ENCODE data around the gene NR1I2.

The NR1I2 gene

GRCh38 chr3:119763466-119763865, 18.4 kb upstream of the NR1I2 start:
- Histone ChIP-seq H3K36me3 (ENCODE audit: insufficient read depth, low read length) (no peaks in the 10 kb centered on the region), H3K79me2 (ENCODE audit: insufficient read depth, low read length) (no peaks in the 10 kb centered on the region), H3K9ac (ENCODE audit: low read depth, low read length, poor library complexity, severe bottlenecking) (no peak overlapping the region), H3K9me3 (ENCODE audit: insufficient read depth, low read depth, low read length) (no peaks in the 10 kb centered on the region), H3K4me2 (ENCODE audit: low read depth, low read length, poor library complexity, severe bottlenecking) (no peak overlapping the region), H3K27me3 (ENCODE audit: insufficient read depth, low read length, poor library complexity, severe bottlenecking) (peaks cover 20% of the 10 kb centered on the region), H3K4me3 (ENCODE audit: low read length, poor library complexity, severe bottlenecking) (no peak overlapping the region), H4K20me1 (ENCODE audit: insufficient read depth, low read length, poor library complexity, severe bottlenecking) (no peaks in the 10 kb centered on the region), H3F3A (ENCODE audit: low read depth) (no peaks in the 10 kb centered on the region), H2AFZ (ENCODE audit: low read length) (no peak overlapping the region), H3K9me2 (replicated peaks; ENCODE audit: low read depth, low read length) (no peaks in the 10 kb centered on the region), H3K4me1 (ENCODE audit: insufficient read depth, low read length, poor library complexity, severe bottlenecking) (no peaks in the 10 kb centered on the region)
- no peak for TF ChIP-seq CTCF (conservative IDR thresholded peaks at IDR 0.05; ENCODE audit: low read length)
- TF ChIP-seq EZH2phosphoT487 (IDR thresholded peaks at IDR 0.05; ENCODE audit: borderline replicate concordance), result no peak

GRCh38 chr3:119765239-119765638, 16.7 kb upstream of the NR1I2 start:
- Histone ChIP-seq H3K4me1 (ENCODE audit: insufficient read depth, low read length, poor library complexity, severe bottlenecking) (no peaks in the 10 kb centered on the region), H4K20me1 (ENCODE audit: insufficient read depth, low read length, poor library complexity, severe bottlenecking) (no peaks in the 10 kb centered on the region), H3K9ac (ENCODE audit: low read depth, low read length, poor library complexity, severe bottlenecking) (no peak overlapping the region), H3F3A (ENCODE audit: low read depth) (no peaks in the 10 kb centered on the region), H2AFZ (ENCODE audit: low read length) (no peak overlapping the region), H3K27me3 (ENCODE audit: insufficient read depth, low read length, poor library complexity, severe bottlenecking) (peaks cover 8% of the 10 kb centered on the region), H3K9me3 (ENCODE audit: insufficient read depth, low read depth, low read length) (no peaks in the 10 kb centered on the region), H3K36me3 (ENCODE audit: insufficient read depth, low read length) (no peaks in the 10 kb centered on the region), H3K4me3 (ENCODE audit: low read length, poor library complexity, severe bottlenecking) (no peak overlapping the region), H3K79me2 (ENCODE audit: insufficient read depth, low read length) (no peaks in the 10 kb centered on the region), H3K4me2 (ENCODE audit: low read depth, low read length, poor library complexity, severe bottlenecking) (no peak overlapping the region), H3K9me2 (replicated peaks; ENCODE audit: low read depth, low read length) (no peaks in the 10 kb centered on the region)
- TF ChIP-seq CTCF (conservative IDR thresholded peaks at IDR 0.05; ENCODE audit: low read length) (no peak), EZH2phosphoT487 (IDR thresholded peaks at IDR 0.05; ENCODE audit: borderline replicate concordance) (no peak)

- Histone ChIP-seq H3F3A (ENCODE audit: low read depth) (no peaks in the 10 kb centered on the region), H2AFZ (ENCODE audit: low read length) (no peak overlapping the region), H3K36me3 (ENCODE audit: insufficient read depth, low read length) (no peaks in the 10 kb centered on the region), H3K4me2 (ENCODE audit: low read depth, low read length, poor library complexity, severe bottlenecking) (no peak overlapping the region), H3K27me3 (ENCODE audit: insufficient read depth, low read length, poor library complexity, severe bottlenecking) (no peaks in the 10 kb centered on the region), H3K4me1 (ENCODE audit: insufficient read depth, low read length, poor library complexity, severe bottlenecking) (no peaks in the 10 kb centered on the region), H3K9me3 (ENCODE audit: insufficient read depth, low read depth, low read length) (no peaks in the 10 kb centered on the region), H3K9me2 (replicated peaks; ENCODE audit: low read depth, low read length) (no peaks in the 10 kb centered on the region), H3K79me2 (ENCODE audit: insufficient read depth, low read length) (no peaks in the 10 kb centered on the region), H3K4me3 (ENCODE audit: low read length, poor library complexity, severe bottlenecking) (no peak overlapping the region), H4K20me1 (ENCODE audit: insufficient read depth, low read length, poor library complexity, severe bottlenecking) (no peaks in the 10 kb centered on the region), H3K9ac (ENCODE audit: low read depth, low read length, poor library complexity, severe bottlenecking) (no peak overlapping the region)
- TF ChIP-seq CTCF (conservative IDR thresholded peaks at IDR 0.05; ENCODE audit: low read length), result no peak
- TF ChIP-seq EZH2phosphoT487 (IDR thresholded peaks at IDR 0.05; ENCODE audit: borderline replicate concordance), result no peak
These were observed 13.8 kb upstream of the NR1I2 start for GRCh38 chr3:119767936-119768601.
